ENCODE measurements around the gene ARFIP2.

Gene ARFIP2

GRCh38 chr11:6438979-6439571 is 42.1 kb downstream of the ARFIP2 start:
- peak; percentile 30 for DNase-seq

GRCh38 chr11:6437993-6438392 is 43.1 kb downstream of the ARFIP2 start:
- DNase-seq, result peak; percentile 18

GRCh38 chr11:6437423-6437822 is 43.7 kb downstream of the ARFIP2 start:
- no peak for DNase-seq

GRCh38 chr11:6433998-6434660 is 47.0 kb downstream of the ARFIP2 start:
- DNase-seq, result no peak

- DNase-seq, result no peak
Observed at GRCh38 chr11:6431861-6432260, 49.3 kb downstream of the ARFIP2 start.

GRCh38 chr11:6427516-6427915 is 53.6 kb downstream of the ARFIP2 start:
- DNase-seq, result no peak
